Mesangial cell (primary cell): ENCODE results near the gene SF3B5. TPM values are rescaled to one million over a fixed set of nuclear protein-coding genes. Genes with fewer than 3 reads are reported as not detected.

ENCODE experiments used
- total RNA-seq: library from RNA; depleted of rRNA; stranded (reverse); fragments of >200 nt; gene quantifications from 2 replicates; pipeline ENCODE4 v1.2.3, GENCODE V29; 2015

SF3B5 gene
- total RNA-seq: 207 and 280 TPM in 2 replicates

DNA sequence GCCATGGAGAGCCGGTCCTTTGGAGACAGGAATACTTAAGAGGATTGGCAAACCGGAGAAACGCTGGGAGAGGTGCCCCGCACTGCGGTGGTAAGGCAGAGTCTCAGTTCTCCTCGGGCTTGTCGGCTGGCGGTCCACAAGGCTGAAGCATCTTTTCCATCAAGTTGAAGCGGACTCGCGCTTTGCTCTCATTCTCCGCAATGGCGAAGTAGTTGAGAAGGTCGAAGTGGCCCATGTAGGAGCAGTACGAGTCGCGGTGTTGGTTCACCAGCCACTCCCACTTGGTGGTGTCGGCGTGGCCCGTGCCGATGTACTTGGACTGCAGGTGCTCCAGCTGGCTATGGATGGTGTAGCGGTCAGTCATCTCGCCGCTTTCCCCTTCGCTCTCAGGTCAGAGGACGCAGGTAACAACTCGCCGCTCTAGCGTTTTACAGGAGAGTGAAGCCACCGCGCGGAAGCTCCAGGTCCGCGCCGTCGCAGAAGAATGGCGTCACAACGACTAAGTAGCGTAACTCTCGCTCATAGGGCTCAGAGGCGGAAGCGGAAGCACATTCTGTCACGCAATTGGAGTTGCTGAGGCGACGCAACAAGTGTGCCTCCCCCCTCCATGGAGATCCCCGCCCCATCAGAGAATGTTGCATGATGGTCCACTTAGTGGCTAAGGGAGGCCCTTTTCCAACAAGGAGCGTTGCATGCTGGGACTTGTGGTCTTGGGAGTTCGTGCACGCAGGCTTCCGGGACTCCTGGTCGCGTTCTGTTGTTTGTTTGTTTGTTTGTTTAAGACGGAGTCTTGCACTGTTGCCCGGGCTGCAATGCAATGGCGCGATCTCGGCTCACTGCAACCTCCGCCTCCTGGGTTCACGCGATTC is at the start of gene SF3B5:
TSS of gene SF3B5 (minus strand) at position 440 of the 869 bp plus-strand sequence. CDS start at position 364, 76 bp downstream.

Other genes with a start within 250 kb of the SF3B5 start
- not detected in 2 replicates for gene ZC2HC1B, start 231.1 kb downstream of the SF3B5 start, total RNA-seq
- 10.9 and 15.2 TPM in 2 replicates for gene PLAGL1, start 87.3 kb downstream of the SF3B5 start, total RNA-seq
- 1.6 TPM in 2 replicates for gene STX11, start 54.9 kb upstream of the SF3B5 start, total RNA-seq
- gene UTRN, start 189.8 kb upstream of the SF3B5 start, total RNA-seq: 54.9 and 74.9 TPM in 2 replicates